Suprapubic skin (tissue), 4 donors: ENCODE results near the gene RTTN. TPM values are rescaled to one million over a fixed set of nuclear protein-coding genes. Genes with fewer than 3 reads are reported as not detected.

ENCODE experiments used
- DNase-seq, 2 donors: peaks; one replicate each; pipeline ENCODE4 v3.0.0-alpha.2; 2019; ENCODE audit warnings: low spot score in 2 of 2
- H3K27ac ChIP-seq: fragments of 200-600 bp; sonication (generic); one replicate; pipeline ENCODE4 v1.5.1; 2019
- H3K27me3 ChIP-seq: fragments of 200-600 bp; sonication (generic); one replicate; pipeline ENCODE4 v1.5.1; 2019
- H3K36me3 ChIP-seq: fragments of 200-600 bp; sonication (generic); one replicate; pipeline ENCODE4 v1.5.1; 2019
- H3K4me1 ChIP-seq: fragments of 200-600 bp; sonication (generic); one replicate; pipeline ENCODE4 v1.5.1; 2019
- H3K4me3 ChIP-seq: fragments of 200-600 bp; sonication (generic); one replicate; pipeline ENCODE4 v1.5.1; 2019; ENCODE audit warnings: mild to moderate bottlenecking
- H3K9me3 ChIP-seq: fragments of 200-600 bp; sonication (generic); one replicate; pipeline ENCODE4 v1.5.1; 2019
- CTCF ChIP-seq, 2 donors: fragments of 200-600 bp in 1 of 2; fragments of 450-650 bp in 1 of 2; sonication (generic) in 1 of 2; IDR thresholded peaks; one replicate each; pipeline ENCODE4 v1.5.1; 2016 to 2019; ENCODE audit warnings: antibody characterized with exemption in 2 of 2, mild to moderate bottlenecking in 1 of 2, moderate library complexity in 1 of 2
- EP300 ChIP-seq: sonication (generic); formaldehyde crosslinking; IDR thresholded peaks from one replicate; pipeline ENCODE4 v1.6.1; 2017; ENCODE audit warnings: antibody characterized with exemption
- POLR2A ChIP-seq, 2 donors: fragments of 450-650 bp; IDR thresholded peaks; one replicate each; pipeline ENCODE4 v1.6.1; 2017; ENCODE audit warnings: antibody characterized with exemption in 2 of 2, mild to moderate bottlenecking in 2 of 2, moderate library complexity in 2 of 2
- POLR2AphosphoS5 ChIP-seq, 3 donors: sonication (generic); formaldehyde crosslinking; IDR thresholded peaks; one replicate each; pipeline ENCODE4 v1.6.1; 2017; ENCODE audit warnings: antibody characterized with exemption in 3 of 3
- WGBS: methylation state at CpG from one replicate; pipeline ENCODE4 v1.1.5; 2018; 5-methylcytosine and 5-hydroxymethylcytosine counted together
- total RNA-seq, 4 donors: library from RNA; depleted of rRNA; stranded (reverse); fragments of >200 nt; gene quantifications; one replicate each; pipeline ENCODE4 v1.1.0, GENCODE V29; 2016

Gene RTTN
- total RNA-seq, 4 donors from 2014 or later: 8.4 to 26.1 (median 12.5) TPM

- Histone ChIP-seq H3K9me3 (no peaks in the 10 kb centered on the region), H3K4me1 (no peaks in the 10 kb centered on the region), H3K4me3 (no peak overlapping the region), H3K27ac (no peak overlapping the region), H3K27me3 (peaks cover 4% of the 10 kb centered on the region), H3K36me3 (no peaks in the 10 kb centered on the region)
- no peak for DNase-seq
- TF ChIP-seq CTCF (IDR thresholded peaks at IDR 0.05) (no peak), POLR2AphosphoS5 (IDR thresholded peaks at IDR 0.05) (no peak)
- 68% methylated on average over 6 of the region's 6 CpGs for WGBS
Observed at GRCh38 chr18:70221915-70222278, 16.4 kb upstream of the RTTN start.

GRCh38 chr18:70221156-70221914 lies 15.8 kb upstream of the RTTN start:
- Histone ChIP-seq H3K27ac (no peak overlapping the region), H3K36me3 (no peaks in the 10 kb centered on the region), H3K4me3 (no peak overlapping the region), H3K9me3 (no peaks in the 10 kb centered on the region), H3K27me3 (peaks cover 4% of the 10 kb centered on the region), H3K4me1 (no peaks in the 10 kb centered on the region)
- WGBS: 39% methylated on average over 12 of the region's 12 CpGs
- TF ChIP-seq POLR2A (IDR thresholded peaks at IDR 0.05): no peak
- no peak for DNase-seq

- Histone ChIP-seq H3K27ac (no peak overlapping the region), H3K36me3 (no peaks in the 10 kb centered on the region), H3K4me1 (no peaks in the 10 kb centered on the region), H3K9me3 (no peaks in the 10 kb centered on the region), H3K4me3 (no peak overlapping the region), H3K27me3 (peaks cover 4% of the 10 kb centered on the region)
- 86% methylated on average over 5 of the region's 5 CpGs for WGBS
- TF ChIP-seq CTCF (IDR thresholded peaks at IDR 0.05): no peak
- no peak for TF ChIP-seq POLR2AphosphoS5 (IDR thresholded peaks at IDR 0.05)
- TF ChIP-seq EP300: no peak
- TF ChIP-seq POLR2A (IDR thresholded peaks at IDR 0.05): no peak
- DNase-seq: no peak
Observed at GRCh38 chr18:70220628-70221027, 15.1 kb upstream of the RTTN start.

- no peaks in the 10 kb centered on the region for H3K9me3 ChIP-seq
- DNase-seq: no peak
- peaks cover 4% of the 10 kb centered on the region for H3K27me3 ChIP-seq
- H3K36me3 ChIP-seq: no peaks in the 10 kb centered on the region
- no peak overlapping the region for H3K4me3 ChIP-seq
- TF ChIP-seq CTCF (IDR thresholded peaks at IDR 0.05) (no peak), POLR2AphosphoS5 (IDR thresholded peaks at IDR 0.05) (no peak), EP300 (no peak), POLR2A (IDR thresholded peaks at IDR 0.05) (no peak)
- no peak overlapping the region for H3K27ac ChIP-seq
- H3K4me1 ChIP-seq: no peaks in the 10 kb centered on the region
- 98% methylated on average over 4 of the region's 4 CpGs for WGBS
Observed at GRCh38 chr18:70219688-70220087, 14.2 kb upstream of the RTTN start.

GRCh38 chr18:70216788-70217187 lies 11.3 kb upstream of the RTTN start:
- no peaks in the 10 kb centered on the region for H3K9me3 ChIP-seq
- no peaks in the 10 kb centered on the region for H3K4me1 ChIP-seq
- H3K27me3 ChIP-seq: peaks cover 4% of the 10 kb centered on the region
- 88% methylated on average over 2 of the region's 2 CpGs for WGBS
- H3K27ac ChIP-seq: no peak overlapping the region
- DNase-seq: no peak
- TF ChIP-seq POLR2A (IDR thresholded peaks at IDR 0.05): no peak
- TF ChIP-seq CTCF (IDR thresholded peaks at IDR 0.05): no peak
- no peak for TF ChIP-seq POLR2AphosphoS5 (IDR thresholded peaks at IDR 0.05)
- no peak for TF ChIP-seq EP300
- H3K36me3 ChIP-seq: no peaks in the 10 kb centered on the region
- no peak overlapping the region for H3K4me3 ChIP-seq

- 91% methylated on average over 4 of the region's 4 CpGs for WGBS
- H3K36me3 ChIP-seq: no peaks in the 10 kb centered on the region
- no peaks in the 10 kb centered on the region for H3K27me3 ChIP-seq
- TF ChIP-seq EP300 (no peak), POLR2AphosphoS5 (IDR thresholded peaks at IDR 0.05) (no peak), CTCF (IDR thresholded peaks at IDR 0.05) (no peak), POLR2A (IDR thresholded peaks at IDR 0.05) (no peak)
- peaks cover 15% of the 10 kb centered on the region for H3K4me1 ChIP-seq
- DNase-seq: no peak
- H3K9me3 ChIP-seq: no peaks in the 10 kb centered on the region
- H3K4me3 ChIP-seq: no peak overlapping the region
- H3K27ac ChIP-seq: no peak overlapping the region
Observed at GRCh38 chr18:70207181-70207580, 1.7 kb upstream of the RTTN start.
